ENCODE results near the gene SRR. TPM values are rescaled to one million over a fixed set of nuclear protein-coding genes. Genes with fewer than 3 reads are reported as not detected.
"Not testable (repeated sequence)": the region's sequence is repeated elsewhere in the genome, so short reads cannot be mapped to it uniquely, and the experiment has no call there.

SRR gene
- 30.0 and 69.0 TPM in 2 replicates for polyA plus RNA-seq
- 43.6 and 45.3 TPM in 2 replicates for polyA minus RNA-seq

- peak within 1 kb of the TSS; percentile 98 for H3K4me3 ChIP-seq (ENCODE audit: low read length)
- H3K4me2 ChIP-seq (ENCODE audit: low read length): peak within 1 kb of the TSS; percentile 56
- H3K36me3 ChIP-seq (ENCODE audit: insufficient read depth, low read length): peaks cover 8% of the 10 kb centered on the region
- no peak for TF ChIP-seq EZH2 (IDR thresholded peaks at IDR 0.05; ENCODE audit: borderline replicate concordance, insufficient read depth, low read length, poor library complexity, severe bottlenecking)
- peak; percentile 88 for TF ChIP-seq POLR2AphosphoS5 (IDR thresholded peaks at IDR 0.05)
- peak; percentile 46 for TF ChIP-seq EP300 (conservative IDR thresholded peaks at IDR 0.05; ENCODE audit: poor library complexity, severe bottlenecking)
- peak; percentile 20 for TF ChIP-seq SMC3 (conservative IDR thresholded peaks at IDR 0.05; ENCODE audit: poor library complexity)
- peak; percentile 72 for TF ChIP-seq MXI1 (conservative IDR thresholded peaks at IDR 0.05; ENCODE audit: poor library complexity, severe bottlenecking)
- no peak for TF ChIP-seq RAD21 (conservative IDR thresholded peaks at IDR 0.05)
- TF ChIP-seq CTCF (IDR thresholded peaks at IDR 0.05; ENCODE audit: poor library complexity, severe bottlenecking): peak; percentile 16
- TF ChIP-seq TAF1 (IDR thresholded peaks at IDR 0.05; ENCODE audit: low read depth): no peak
- TF ChIP-seq REST (IDR thresholded peaks at IDR 0.05; ENCODE audit: borderline replicate concordance): no peak
- no peaks in the 10 kb centered on the region for H3F3A ChIP-seq (ENCODE audit: insufficient read depth, low read length, poor library complexity, severe bottlenecking)
- H3K9me2 ChIP-seq (ENCODE audit: insufficient read depth, low read length): no peaks in the 10 kb centered on the region
- peak within 1 kb of the TSS; percentile 84 for H3K27ac ChIP-seq (ENCODE audit: low read length)
- H3K9me3 ChIP-seq (ENCODE audit: low read length): no peaks in the 10 kb centered on the region
- no peaks in the 10 kb centered on the region for H3K27me3 ChIP-seq (ENCODE audit: insufficient read depth, low read depth, low read length)
- H3K79me2 ChIP-seq (replicated peaks; ENCODE audit: insufficient read depth, low read length): peaks cover 39% of the 10 kb centered on the region
- H3K9ac ChIP-seq (ENCODE audit: low read length): peak within 1 kb of the TSS; percentile 87
- no peaks in the 10 kb centered on the region for H4K20me1 ChIP-seq (ENCODE audit: insufficient read depth)
- H2AFZ ChIP-seq (ENCODE audit: low read depth, low read length): peak within 1 kb of the TSS; percentile 73
Measured at GRCh38 chr17:2303204-2304188, at the start of gene SRR, which contains the start of gene SMG6. Gene SRR (plus strand): TSS chr17:2303950. CDS start chr17:2315561, 11,611 bp downstream. Gene SMG6 (minus strand): TSS chr17:2303785. CDS start chr17:2303720, 65 bp downstream.

- H3K36me3 ChIP-seq (ENCODE audit: insufficient read depth, low read length); H3K9me2 ChIP-seq (ENCODE audit: insufficient read depth, low read length); H2AFZ ChIP-seq (ENCODE audit: low read depth, low read length): not testable (repeated sequence)
Measured at GRCh38 chr17:2258830-2259229, 44.9 kb upstream of the SRR start.

More at GRCh38 chr17:2258830-2259229, 44.9 kb upstream of the SRR start:
- not testable (repeated sequence) for H3F3A ChIP-seq (ENCODE audit: insufficient read depth, low read length, poor library complexity, severe bottlenecking); H3K9me3 ChIP-seq (ENCODE audit: low read length); H4K20me1 ChIP-seq (ENCODE audit: insufficient read depth); H3K79me2 ChIP-seq (replicated peaks; ENCODE audit: insufficient read depth, low read length); H3K27ac ChIP-seq (ENCODE audit: low read length); H3K4me2 ChIP-seq (ENCODE audit: low read length); H3K27me3 ChIP-seq (ENCODE audit: insufficient read depth, low read depth, low read length); H3K9ac ChIP-seq (ENCODE audit: low read length); H3K4me3 ChIP-seq (ENCODE audit: low read length)
